Measurements from ENCODE around the gene LCN15. TPM values are rescaled to one million over a fixed set of nuclear protein-coding genes. Genes with fewer than 3 reads are reported as not detected.

Gene LCN15
- polyA plus RNA-seq, 1 donor (not counting 4 experiments of a cell fraction or from before 2014, with no cell fraction given), result not detected

GRCh38 chr9:136751244-136751643 is 13.1 kb downstream of the LCN15 start:
- peaks cover 3% of the 10 kb centered on the region for H3K27me3 ChIP-seq (ENCODE audit: control insufficient read depth, extremely low read depth, insufficient read depth, low read length)
- dilution Hi-C loops (cut with MboI; ENCODE audit: extremely low pct_ligation_motif_present, low sequenced_read_pairs), result no loop called here
- H4K20me1 ChIP-seq (ENCODE audit: control insufficient read depth, extremely low read depth, insufficient read depth, low read length), result no peaks in the 10 kb centered on the region
- H3K79me2 ChIP-seq (ENCODE audit: control insufficient read depth, insufficient read depth, low read length), result no peaks in the 10 kb centered on the region
- H3K9me3 ChIP-seq (ENCODE audit: control insufficient read depth, low read depth, low read length), result peaks cover 5% of the 10 kb centered on the region
- DNase-seq (ENCODE audit: low read depth, low spot score), result no peak
- no peak overlapping the region for H2AFZ ChIP-seq (ENCODE audit: control insufficient read depth, low read length)
- no peak overlapping the region for H3K27ac ChIP-seq (ENCODE audit: control insufficient read depth, insufficient read depth, low read length)
- TF ChIP-seq CTCF (optimal IDR thresholded peaks at IDR 0.05 in 1 of 3, IDR thresholded peaks at IDR 0.05 in 1 of 3, conservative IDR thresholded peaks at IDR 0.05 in 1 of 3; ENCODE audit: extremely low read depth in 1 of 3, insufficient read depth in 2 of 3, low read length in 3 of 3) (no peak), EZH2 (IDR thresholded peaks at IDR 0.05; ENCODE audit: low read length) (no peak)
- FAIRE-seq, result no peak
- no peaks in the 10 kb centered on the region for H3K36me3 ChIP-seq (ENCODE audit: control insufficient read depth in 2 of 2, extremely low read depth in 1 of 2, insufficient read depth in 2 of 2, low read length in 2 of 2)
- no peak overlapping the region for H3K9ac ChIP-seq (ENCODE audit: control insufficient read depth, extremely low read depth, insufficient read depth, low read length)
- no peak overlapping the region for H3K4me3 ChIP-seq (ENCODE audit: control insufficient read depth in 2 of 3, extremely low read depth in 1 of 3, insufficient read depth in 2 of 3, low read depth in 1 of 3, low read length in 3 of 3)
- H3K4me2 ChIP-seq (ENCODE audit: control insufficient read depth, extremely low read depth, insufficient read depth, low read depth, low read length), result no peak overlapping the region
- H3K9me1 ChIP-seq (ENCODE audit: control insufficient read depth, extremely low read depth, insufficient read depth, low read length), result no peaks in the 10 kb centered on the region
- H3K4me1 ChIP-seq (ENCODE audit: control insufficient read depth, extremely low read depth, insufficient read depth, low read length), result no peaks in the 10 kb centered on the region

DNA sequence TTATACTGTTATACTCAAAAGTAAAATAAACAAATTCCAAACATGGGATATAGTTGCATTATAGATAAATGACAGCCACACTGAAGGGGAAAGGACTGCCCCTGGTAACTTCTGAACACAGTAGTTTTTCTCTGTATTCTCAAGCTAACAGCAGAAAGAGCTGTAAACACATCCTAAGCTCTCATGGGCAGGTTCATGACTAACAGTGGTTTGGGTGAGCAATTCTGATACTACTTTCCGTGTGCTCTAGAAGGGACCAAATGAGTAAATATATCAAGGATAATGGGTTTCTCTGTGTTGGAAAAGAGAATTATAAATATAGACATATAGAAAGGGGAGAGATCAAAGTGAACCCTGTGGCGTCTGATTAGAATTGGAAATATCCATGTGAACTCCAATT is 13.8 kb downstream of the LCN15 start:
- Histone ChIP-seq H3K4me1 (ENCODE audit: control insufficient read depth, extremely low read depth, insufficient read depth, low read length) (no peaks in the 10 kb centered on the region), H3K27me3 (ENCODE audit: control insufficient read depth, extremely low read depth, insufficient read depth, low read length) (peaks cover 8% of the 10 kb centered on the region)

More for the DNA sequence above, 13.8 kb downstream of the LCN15 start:
- H3K9me3 ChIP-seq (ENCODE audit: control insufficient read depth, low read depth, low read length), result peaks cover 2% of the 10 kb centered on the region
- H3K27ac ChIP-seq (ENCODE audit: control insufficient read depth, insufficient read depth, low read length), result no peak overlapping the region
- no peaks in the 10 kb centered on the region for H3K79me2 ChIP-seq (ENCODE audit: control insufficient read depth, insufficient read depth, low read length)
- no peaks in the 10 kb centered on the region for H3K36me3 ChIP-seq (ENCODE audit: control insufficient read depth in 2 of 2, extremely low read depth in 1 of 2, insufficient read depth in 2 of 2, low read length in 2 of 2)
- no peak overlapping the region for H3K4me3 ChIP-seq (ENCODE audit: control insufficient read depth in 2 of 3, extremely low read depth in 1 of 3, insufficient read depth in 2 of 3, low read depth in 1 of 3, low read length in 3 of 3)
- H3K4me2 ChIP-seq (ENCODE audit: control insufficient read depth, extremely low read depth, insufficient read depth, low read depth, low read length), result no peak overlapping the region
- dilution Hi-C loops (cut with MboI; ENCODE audit: extremely low pct_ligation_motif_present, low sequenced_read_pairs), result no loop called here
- H2AFZ ChIP-seq (ENCODE audit: control insufficient read depth, low read length), result no peak overlapping the region
- no peaks in the 10 kb centered on the region for H3K9me1 ChIP-seq (ENCODE audit: control insufficient read depth, extremely low read depth, insufficient read depth, low read length)
- H3K9ac ChIP-seq (ENCODE audit: control insufficient read depth, extremely low read depth, insufficient read depth, low read length), result no peak overlapping the region
- no peak for TF ChIP-seq CTCF (optimal IDR thresholded peaks at IDR 0.05 in 1 of 3, IDR thresholded peaks at IDR 0.05 in 1 of 3, conservative IDR thresholded peaks at IDR 0.05 in 1 of 3; ENCODE audit: extremely low read depth in 1 of 3, insufficient read depth in 2 of 3, low read length in 3 of 3)
- no peak for TF ChIP-seq EZH2 (IDR thresholded peaks at IDR 0.05; ENCODE audit: low read length)
- no peak for DNase-seq (ENCODE audit: low read depth, low spot score)
- H4K20me1 ChIP-seq (ENCODE audit: control insufficient read depth, extremely low read depth, insufficient read depth, low read length), result no peaks in the 10 kb centered on the region
- FAIRE-seq, result no peak

Data from keratinocyte (primary cell).